Measurements from ENCODE around the gene STAT1.

DNA sequence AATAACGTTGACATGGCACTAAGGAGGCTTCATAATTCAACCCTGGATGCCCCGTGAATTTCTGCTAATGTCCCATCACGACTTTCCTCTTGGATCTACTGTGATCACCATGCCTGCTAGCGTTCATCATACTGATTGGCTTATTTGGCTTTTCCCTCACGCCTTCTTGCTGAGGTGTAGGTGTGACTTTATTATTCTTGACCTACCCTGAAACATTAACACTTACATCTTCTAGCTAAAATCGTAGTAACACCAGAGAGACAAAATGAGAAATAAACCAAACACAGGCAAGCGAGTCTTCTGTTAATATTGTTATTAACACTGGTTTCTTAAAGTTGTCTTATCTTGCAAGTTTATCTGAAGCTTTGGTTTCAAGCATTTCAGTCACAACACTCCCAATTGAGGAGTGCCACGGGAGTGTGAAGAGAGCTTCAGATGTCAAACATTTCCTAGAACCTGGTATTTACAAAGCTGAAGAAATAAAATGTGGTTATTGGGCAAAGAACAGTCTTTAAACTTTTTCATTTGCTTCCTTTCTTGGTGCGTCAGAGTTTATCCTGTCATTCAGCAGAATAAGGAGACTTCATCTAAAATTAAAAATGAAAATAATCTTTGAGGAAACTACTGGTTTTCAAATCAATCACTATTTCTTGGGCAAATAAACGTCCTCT lies 15.4 kb upstream of the STAT1 start:
- no peak for TF ChIP-seq EZH2 (IDR thresholded peaks at IDR 0.05; ENCODE audit: low read depth)
- TF ChIP-seq, protein P1, sequence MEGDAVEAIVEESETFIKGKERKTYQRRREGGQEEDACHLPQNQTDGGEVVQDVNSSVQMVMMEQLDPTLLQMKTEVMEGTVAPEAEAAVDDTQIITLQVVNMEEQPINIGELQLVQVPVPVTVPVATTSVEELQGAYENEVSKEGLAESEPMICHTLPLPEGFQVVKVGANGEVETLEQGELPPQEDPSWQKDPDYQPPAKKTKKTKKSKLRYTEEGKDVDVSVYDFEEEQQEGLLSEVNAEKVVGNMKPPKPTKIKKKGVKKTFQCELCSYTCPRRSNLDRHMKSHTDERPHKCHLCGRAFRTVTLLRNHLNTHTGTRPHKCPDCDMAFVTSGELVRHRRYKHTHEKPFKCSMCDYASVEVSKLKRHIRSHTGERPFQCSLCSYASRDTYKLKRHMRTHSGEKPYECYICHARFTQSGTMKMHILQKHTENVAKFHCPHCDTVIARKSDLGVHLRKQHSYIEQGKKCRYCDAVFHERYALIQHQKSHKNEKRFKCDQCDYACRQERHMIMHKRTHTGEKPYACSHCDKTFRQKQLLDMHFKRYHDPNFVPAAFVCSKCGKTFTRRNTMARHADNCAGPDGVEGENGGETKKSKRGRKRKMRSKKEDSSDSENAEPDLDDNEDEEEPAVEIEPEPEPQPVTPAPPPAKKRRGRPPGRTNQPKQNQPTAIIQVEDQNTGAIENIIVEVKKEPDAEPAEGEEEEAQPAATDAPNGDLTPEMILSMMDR (conservative IDR thresholded peaks at IDR 0.05) = no peak
